ENCODE results near the gene EBI3. TPM values are rescaled to one million over a fixed set of nuclear protein-coding genes. Genes with fewer than 3 reads are reported as not detected.

Gene EBI3
- total RNA-seq, 2 experiments from 2014 or later, result 0.27 to 1.2 TPM

- Mint-ChIP-seq H3K27me3 (peaks cover 30% of the 10 kb centered on the region), H3K27ac (no peak overlapping the region), H3K4me1 (peaks cover 9% of the 10 kb centered on the region), H3K9me3 (peaks cover 10% of the 10 kb centered on the region), H3K4me3 (no peak overlapping the region), H3K36me3 (ENCODE audit: low read depth) (peaks cover 9% of the 10 kb centered on the region)
- ChIA-PET POLR2A (no interaction called here), CTCF (interaction anchor here (1.0 kb wide), 1 partner anchor 54 kb away, joined by 3 read pairs; no protein-coding TSS in a partner anchor)
- DNase-seq, result no peak
These were observed 35.0 kb upstream of the EBI3 start for GRCh38 chr19:4194353-4194752.

GRCh38 chr19:4196009-4196408 is 33.3 kb upstream of the EBI3 start:
- CTCF ChIA-PET, result interaction anchor here (0.6 kb wide), 2 partner anchors 9 to 262 kb away, joined by 3 read pairs; no protein-coding TSS in a partner anchor
- Mint-ChIP-seq H3K36me3 (ENCODE audit: low read depth) (peaks cover 9% of the 10 kb centered on the region), H3K4me3 (no peak overlapping the region), H3K9me3 (peaks cover 10% of the 10 kb centered on the region), H3K27ac (no peak overlapping the region), H3K27me3 (peaks cover 40% of the 10 kb centered on the region), H3K4me1 (peaks cover 9% of the 10 kb centered on the region)
- no peak for DNase-seq
- POLR2A ChIA-PET, result no interaction called here

DNA sequence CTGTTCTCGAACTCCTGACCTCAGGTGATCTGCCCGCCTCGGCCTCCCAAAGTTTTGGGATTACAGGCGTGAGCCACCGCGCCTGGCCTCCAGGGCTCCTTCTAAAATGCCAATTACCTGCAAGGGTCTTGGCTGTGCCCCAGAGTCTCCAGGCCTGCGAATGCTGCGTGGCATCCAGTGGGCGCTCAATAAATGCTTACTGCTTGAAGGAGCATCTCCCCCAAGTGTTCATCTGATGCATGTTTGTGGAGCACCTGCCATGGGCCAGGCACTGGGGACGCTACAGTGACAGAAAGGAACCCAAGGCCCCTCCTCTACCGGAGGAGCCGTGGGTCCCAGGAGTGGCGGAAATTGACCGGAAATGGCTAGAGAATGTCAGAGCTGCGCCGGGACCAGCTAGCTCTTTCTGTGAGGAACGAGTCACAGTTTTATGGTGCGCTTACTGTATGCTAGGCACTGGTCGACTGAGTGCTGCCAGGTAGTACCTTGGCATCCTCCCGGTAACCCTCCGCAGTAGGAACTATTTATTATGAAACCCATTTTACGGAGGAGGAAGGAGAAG is 32.7 kb upstream of the EBI3 start:
- Mint-ChIP-seq H3K27ac (no peak overlapping the region), H3K27me3 (peaks cover 43% of the 10 kb centered on the region), H3K36me3 (ENCODE audit: low read depth) (peaks cover 9% of the 10 kb centered on the region), H3K4me3 (no peak overlapping the region), H3K4me1 (peaks cover 9% of the 10 kb centered on the region), H3K9me3 (peaks cover 10% of the 10 kb centered on the region)
- DNase-seq, result no peak
- CTCF ChIA-PET, result interaction anchor here (0.6 kb wide), 1 partner anchor 9 kb away, joined by 3 read pairs; no protein-coding TSS in a partner anchor
- POLR2A ChIA-PET, result no interaction called here

DNA sequence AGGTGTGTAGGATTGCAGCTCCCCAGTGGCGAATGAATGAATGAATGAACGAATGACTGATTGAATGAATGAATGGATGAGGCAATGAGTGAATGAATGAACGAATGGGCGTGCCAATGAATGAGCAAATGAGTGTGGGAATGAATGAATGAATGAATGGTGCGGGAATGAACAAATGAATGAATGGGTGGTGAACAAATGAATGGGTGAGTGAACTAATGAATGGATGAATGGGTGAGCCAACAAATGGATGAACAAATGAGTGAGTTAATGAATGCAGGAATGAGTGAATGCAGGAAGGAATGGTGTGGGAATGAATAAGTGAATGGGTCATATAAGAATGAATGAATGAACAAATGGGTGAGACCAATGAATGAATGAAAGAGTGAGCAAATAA is 32.1 kb upstream of the EBI3 start:
- POLR2A ChIA-PET, result no interaction called here
- peaks cover 9% of the 10 kb centered on the region for H3K36me3 Mint-ChIP-seq (ENCODE audit: low read depth)
- peaks cover 9% of the 10 kb centered on the region for H3K4me1 Mint-ChIP-seq
- H3K27ac Mint-ChIP-seq, result no peak overlapping the region
- CTCF ChIA-PET, result no interaction called here
- no peak overlapping the region for H3K4me3 Mint-ChIP-seq
- peaks cover 43% of the 10 kb centered on the region for H3K27me3 Mint-ChIP-seq
- H3K9me3 Mint-ChIP-seq, result peaks cover 10% of the 10 kb centered on the region
- DNase-seq, result no peak

DNA sequence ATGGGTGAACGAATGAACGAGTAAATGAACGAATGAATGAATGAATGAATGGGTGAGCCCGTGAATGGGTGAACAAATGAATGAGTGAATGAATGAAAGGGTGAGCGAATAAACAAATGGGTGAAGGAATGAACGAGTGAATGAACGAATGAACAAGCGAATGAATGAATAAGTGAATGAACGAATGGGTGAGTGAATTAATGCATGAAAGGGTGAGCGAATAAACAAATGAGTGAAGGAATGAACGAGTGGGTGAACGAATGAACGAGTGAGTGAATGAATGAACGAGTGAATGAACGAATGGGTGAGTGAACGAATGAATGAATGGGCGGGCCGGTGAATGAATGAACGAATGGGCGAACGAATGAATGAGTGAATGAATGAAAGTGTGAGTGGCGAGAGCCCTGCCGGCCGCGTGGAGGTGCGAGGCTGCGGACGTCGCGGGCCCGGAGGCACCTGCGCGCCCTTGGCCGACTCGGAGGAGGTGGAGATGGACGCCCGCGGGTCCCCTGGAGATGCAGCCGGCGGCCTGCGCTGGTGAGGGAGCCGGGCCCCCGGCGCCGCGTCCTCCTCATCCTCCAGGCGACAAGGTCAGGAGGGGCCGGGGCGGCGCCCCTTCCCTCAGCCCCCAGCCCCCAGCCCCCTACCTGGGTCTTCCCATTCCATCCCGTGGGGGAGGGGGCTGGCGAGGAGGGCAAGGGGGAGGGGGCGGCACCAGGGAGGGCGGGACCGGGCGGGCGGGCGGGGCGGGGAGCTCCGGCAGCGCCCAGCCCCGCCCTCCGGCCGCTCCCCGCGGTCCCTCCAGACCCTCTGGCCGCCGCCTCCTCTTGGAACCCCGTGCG is 31.5 kb upstream of the EBI3 start:
- ChIA-PET POLR2A (no interaction called here), CTCF (no interaction called here)
- Mint-ChIP-seq H3K27me3 (peaks cover 43% of the 10 kb centered on the region), H3K36me3 (ENCODE audit: low read depth) (peaks cover 9% of the 10 kb centered on the region), H3K27ac (peak overlapping the region; percentile 36), H3K4me1 (peaks cover 9% of the 10 kb centered on the region), H3K4me3 (no peak overlapping the region), H3K9me3 (peaks cover 10% of the 10 kb centered on the region)
- no peak for DNase-seq

DNA sequence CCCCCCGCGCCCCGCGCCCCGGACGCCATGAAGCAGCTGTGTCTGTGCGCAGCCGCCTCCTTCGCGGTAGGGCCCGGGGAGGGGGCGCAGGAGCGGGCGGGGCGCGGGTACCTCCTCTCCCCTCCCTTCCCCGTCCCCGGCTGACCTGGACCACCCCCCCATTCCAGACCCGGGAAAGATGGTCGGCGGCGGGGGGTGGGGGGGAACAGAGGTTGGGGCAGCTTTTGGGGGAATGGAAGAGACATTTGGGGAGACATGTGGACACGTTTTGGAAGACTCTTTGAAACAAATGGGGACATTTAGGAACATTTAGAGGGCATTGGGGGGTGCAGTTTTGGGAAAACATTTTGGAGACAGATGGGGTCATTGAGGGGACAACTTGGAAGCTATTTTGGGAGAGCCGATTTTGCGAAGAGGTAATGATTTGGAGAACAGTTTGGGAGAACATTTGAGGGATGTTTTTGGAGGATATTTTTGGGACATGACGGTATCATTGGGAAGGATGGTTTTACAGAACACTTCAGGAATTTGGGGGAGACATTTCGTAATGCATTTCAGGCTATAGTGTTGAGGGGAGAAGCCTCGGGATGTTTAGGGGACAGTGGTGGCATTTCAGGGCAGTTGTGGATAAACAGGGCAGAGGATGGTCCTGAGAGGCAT is 30.7 kb upstream of the EBI3 start:
- H3K4me3 Mint-ChIP-seq, result no peak overlapping the region
- peaks cover 9% of the 10 kb centered on the region for H3K4me1 Mint-ChIP-seq
- CTCF ChIA-PET, result no interaction called here

DNA sequence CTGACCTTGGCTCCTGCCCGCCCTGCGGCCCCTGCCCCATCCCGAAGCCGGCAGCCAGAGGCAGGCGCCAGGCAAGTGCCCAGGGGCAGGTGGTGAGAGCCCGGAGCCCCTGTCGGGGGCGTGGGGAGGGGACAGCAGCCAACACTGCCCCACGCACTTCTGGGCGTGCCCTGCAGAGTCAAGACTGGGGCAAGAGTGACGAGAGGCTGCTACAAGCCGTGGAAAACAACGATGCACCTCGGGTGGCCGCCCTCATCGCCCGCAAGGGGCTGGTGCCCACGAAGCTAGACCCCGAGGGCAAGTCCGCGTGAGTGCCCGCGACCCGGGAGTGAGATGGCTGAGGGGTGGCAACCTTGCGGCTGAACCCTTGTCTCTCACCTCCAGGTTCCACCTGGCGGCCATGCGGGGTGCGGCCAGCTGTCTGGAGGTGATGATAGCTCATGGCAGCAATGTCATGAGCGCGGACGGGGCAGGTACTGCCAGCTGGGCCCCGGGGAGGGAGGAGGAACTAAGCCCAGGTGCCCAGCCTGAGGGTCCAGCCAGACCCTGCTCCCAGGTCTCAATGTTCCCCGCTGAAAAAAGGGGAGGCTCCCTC is 29.5 kb upstream of the EBI3 start:
- POLR2A ChIA-PET, result no interaction called here

More for the DNA sequence above, 30.7 kb upstream of the EBI3 start:
- peaks cover 9% of the 10 kb centered on the region for H3K36me3 Mint-ChIP-seq (ENCODE audit: low read depth)
- H3K9me3 Mint-ChIP-seq, result peaks cover 10% of the 10 kb centered on the region
- peaks cover 39% of the 10 kb centered on the region for H3K27me3 Mint-ChIP-seq
- POLR2A ChIA-PET, result no interaction called here
- DNase-seq, result no peak
- no peak overlapping the region for H3K27ac Mint-ChIP-seq

DNA sequence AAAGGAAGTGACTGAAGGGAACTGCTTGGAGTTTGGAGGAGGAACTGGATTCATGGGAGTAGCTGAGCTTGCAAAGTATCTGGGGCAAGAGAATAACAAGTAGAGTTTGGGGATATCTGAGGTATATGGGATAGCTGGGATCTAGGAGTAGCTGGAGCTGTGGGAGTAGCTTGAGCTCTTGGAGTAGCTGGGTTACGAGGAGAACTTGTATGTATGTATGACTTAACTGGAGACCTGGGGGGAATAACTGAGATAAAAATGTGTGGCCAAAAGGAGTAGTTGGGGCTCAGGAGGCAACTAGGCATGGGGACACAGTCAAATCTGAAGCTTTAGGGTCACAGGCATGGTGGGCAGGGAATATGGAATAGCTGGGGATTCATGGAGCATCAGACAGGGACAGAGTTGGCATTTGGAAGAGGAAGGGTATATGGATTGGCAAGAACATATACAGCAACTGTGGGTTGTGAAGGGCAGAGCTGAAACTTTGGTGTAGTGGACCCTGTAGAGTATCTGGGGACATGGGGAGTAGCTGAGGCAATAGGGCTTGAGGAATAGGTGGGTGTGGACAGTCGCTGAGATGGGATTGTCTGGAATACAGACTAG is 28.3 kb upstream of the EBI3 start:
- peaks cover 32% of the 10 kb centered on the region for H3K27me3 Mint-ChIP-seq
- peaks cover 10% of the 10 kb centered on the region for H3K9me3 Mint-ChIP-seq
- CTCF ChIA-PET, result interaction anchor here (1.0 to 2.6 kb wide), 4 partner anchors 11 to 544 kb away, joined by 3 to 6 read pairs (median 4); no protein-coding TSS in a partner anchor
- H3K4me1 Mint-ChIP-seq, result peaks cover 11% of the 10 kb centered on the region
- peaks cover 9% of the 10 kb centered on the region for H3K36me3 Mint-ChIP-seq (ENCODE audit: low read depth)
- no peak overlapping the region for H3K27ac Mint-ChIP-seq
- no peak overlapping the region for H3K4me3 Mint-ChIP-seq
- DNase-seq, result no peak
- POLR2A ChIA-PET, result no interaction called here

More for the DNA sequence above, 29.5 kb upstream of the EBI3 start:
- no peak for DNase-seq
- Mint-ChIP-seq H3K9me3 (peaks cover 10% of the 10 kb centered on the region), H3K36me3 (ENCODE audit: low read depth) (peaks cover 9% of the 10 kb centered on the region), H3K27me3 (peaks cover 33% of the 10 kb centered on the region), H3K4me3 (no peak overlapping the region), H3K4me1 (peaks cover 11% of the 10 kb centered on the region), H3K27ac (no peak overlapping the region)
- CTCF ChIA-PET, result interaction anchor here (0.7 to 2.6 kb wide), 4 partner anchors 9 to 14 kb away, joined by 3 to 6 read pairs (median 3); no protein-coding TSS in a partner anchor

GRCh38 chr19:4201798-4202197 is 27.5 kb upstream of the EBI3 start:
- Mint-ChIP-seq H3K27ac (no peak overlapping the region), H3K36me3 (ENCODE audit: low read depth) (peaks cover 9% of the 10 kb centered on the region), H3K4me3 (no peak overlapping the region), H3K27me3 (peaks cover 32% of the 10 kb centered on the region), H3K4me1 (peaks cover 11% of the 10 kb centered on the region), H3K9me3 (peaks cover 10% of the 10 kb centered on the region)
- ChIA-PET POLR2A (no interaction called here), CTCF (interaction anchor here (1.0 to 2.6 kb wide), 5 partner anchors 9 to 543 kb away, joined by 3 to 6 read pairs (median 5); no protein-coding TSS in a partner anchor)
- DNase-seq, result no peak

DNA sequence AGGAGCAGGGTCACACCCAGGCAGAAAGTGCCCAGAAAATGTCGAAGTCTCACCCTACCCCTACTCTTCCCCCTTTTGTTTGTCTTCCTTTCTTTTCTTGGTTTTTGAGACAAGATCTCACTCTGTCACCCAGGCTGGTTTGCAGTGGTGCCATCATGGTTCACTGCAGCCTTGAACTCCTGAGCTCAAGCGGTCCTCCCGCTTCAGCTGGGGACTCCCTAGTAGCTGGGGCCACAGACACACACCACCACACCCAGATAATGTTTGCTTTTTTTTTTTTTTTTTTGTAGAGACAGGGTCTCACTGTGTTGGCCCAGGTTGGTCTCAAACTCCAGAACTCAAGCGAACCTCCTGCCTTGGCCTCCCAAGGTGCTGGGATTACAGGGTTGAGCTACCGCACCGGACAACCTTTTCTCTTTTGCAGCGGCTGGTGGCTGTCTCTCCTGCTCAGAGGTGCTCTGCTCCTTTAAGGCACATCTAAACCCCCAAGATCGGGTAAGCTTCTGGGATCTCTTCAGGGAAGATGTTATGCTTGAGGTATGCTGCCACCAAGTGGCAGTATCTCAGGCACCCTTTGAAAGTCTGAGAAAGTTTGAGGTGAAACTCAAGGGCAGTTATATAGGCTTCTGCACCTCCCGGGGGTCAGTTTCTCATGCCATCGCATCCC is 22.4 kb upstream of the EBI3 start:
- Mint-ChIP-seq H3K4me1 (peaks cover 2% of the 10 kb centered on the region), H3K27me3 (no peaks in the 10 kb centered on the region), H3K27ac (no peak overlapping the region), H3K36me3 (ENCODE audit: low read depth) (no peaks in the 10 kb centered on the region), H3K4me3 (no peak overlapping the region), H3K9me3 (no peaks in the 10 kb centered on the region)
- ChIA-PET POLR2A (no interaction called here), CTCF (interaction anchor here (1.4 kb wide), 1 partner anchor 219 kb away, joined by 3 read pairs; no protein-coding TSS in a partner anchor)
- DNase-seq, result no peak

DNA sequence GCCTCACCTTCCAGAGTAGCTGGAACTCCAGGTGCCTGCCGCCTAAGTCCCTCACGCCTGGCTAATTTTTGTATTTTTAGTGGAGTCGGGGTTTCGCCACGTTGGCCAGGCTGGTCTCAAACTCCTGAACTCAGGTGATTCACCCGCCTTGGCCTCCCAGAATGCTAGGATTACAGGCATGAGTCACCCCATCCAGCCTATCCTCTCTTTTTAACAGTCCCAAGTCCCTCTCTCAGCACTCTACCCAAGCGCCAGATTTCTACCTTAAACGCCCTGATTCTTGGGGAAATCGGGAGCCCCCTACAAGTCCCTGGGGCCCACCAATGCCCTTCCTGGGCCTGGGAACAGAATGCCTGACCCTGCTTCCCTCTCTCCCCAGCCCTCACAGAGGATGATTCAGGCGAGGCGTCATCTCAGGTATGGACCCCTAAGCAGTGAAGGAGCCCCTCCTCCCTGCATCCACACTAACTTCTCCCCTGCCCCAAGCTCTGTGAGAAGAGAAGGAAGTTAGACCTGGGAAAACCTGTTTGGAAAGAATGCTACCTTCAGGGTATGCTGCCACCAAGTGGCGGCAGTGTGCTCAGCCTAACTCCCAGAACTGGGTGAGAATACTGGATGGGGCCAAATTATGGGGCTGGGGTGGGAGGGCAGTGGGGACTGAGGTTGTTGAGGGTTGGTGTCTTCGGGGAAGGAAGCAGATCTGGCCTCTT is 20.8 kb upstream of the EBI3 start:
- ChIA-PET POLR2A (no interaction called here), CTCF (interaction anchor here (1.0 to 1.4 kb wide), 2 partner anchors 9 to 221 kb away, joined by 3 read pairs; no protein-coding TSS in a partner anchor)
- Mint-ChIP-seq H3K27me3 (no peaks in the 10 kb centered on the region), H3K36me3 (ENCODE audit: low read depth) (no peaks in the 10 kb centered on the region), H3K4me3 (no peak overlapping the region), H3K9me3 (no peaks in the 10 kb centered on the region), H3K4me1 (peaks cover 2% of the 10 kb centered on the region), H3K27ac (no peak overlapping the region)
- DNase-seq, result no peak

All from activated CD4-positive, alpha-beta T cell treated with anti-CD3 and anti-CD28 coated beads, Interleukin-2, amount 10 ng/mL, durations not matched to agents 7 days and 5 days (primary cell).